Measurements from ENCODE around the gene BHLHE41.

- TF ChIP-seq, protein P1, sequence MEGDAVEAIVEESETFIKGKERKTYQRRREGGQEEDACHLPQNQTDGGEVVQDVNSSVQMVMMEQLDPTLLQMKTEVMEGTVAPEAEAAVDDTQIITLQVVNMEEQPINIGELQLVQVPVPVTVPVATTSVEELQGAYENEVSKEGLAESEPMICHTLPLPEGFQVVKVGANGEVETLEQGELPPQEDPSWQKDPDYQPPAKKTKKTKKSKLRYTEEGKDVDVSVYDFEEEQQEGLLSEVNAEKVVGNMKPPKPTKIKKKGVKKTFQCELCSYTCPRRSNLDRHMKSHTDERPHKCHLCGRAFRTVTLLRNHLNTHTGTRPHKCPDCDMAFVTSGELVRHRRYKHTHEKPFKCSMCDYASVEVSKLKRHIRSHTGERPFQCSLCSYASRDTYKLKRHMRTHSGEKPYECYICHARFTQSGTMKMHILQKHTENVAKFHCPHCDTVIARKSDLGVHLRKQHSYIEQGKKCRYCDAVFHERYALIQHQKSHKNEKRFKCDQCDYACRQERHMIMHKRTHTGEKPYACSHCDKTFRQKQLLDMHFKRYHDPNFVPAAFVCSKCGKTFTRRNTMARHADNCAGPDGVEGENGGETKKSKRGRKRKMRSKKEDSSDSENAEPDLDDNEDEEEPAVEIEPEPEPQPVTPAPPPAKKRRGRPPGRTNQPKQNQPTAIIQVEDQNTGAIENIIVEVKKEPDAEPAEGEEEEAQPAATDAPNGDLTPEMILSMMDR (conservative IDR thresholded peaks at IDR 0.05 in 1 of 2, IDR thresholded peaks at IDR 0.05 in 1 of 2; ENCODE audit: low read depth in 1 of 2, low read length in 2 of 2), result no peak
- no peak for TF ChIP-seq EZH2 (IDR thresholded peaks at IDR 0.05; ENCODE audit: low read length, missing control alignments)
Measured at GRCh38 chr12:26109343-26109881, 15.4 kb downstream of the BHLHE41 start.

Data from fibroblast of lung (primary cell).